Skin epidermis (tissue), 12 donors: ENCODE results near the gene ZNF808.
"Not testable (repeated sequence)": the region's sequence is repeated elsewhere in the genome, so short reads cannot be mapped to it uniquely, and the experiment has no call there.

ENCODE experiments used
- H3K27ac ChIP-seq, 21 experiments: fragments of 200-600 bp; sonication (generic) in 11 of 21; one replicate each; pipeline ENCODE4 v1.5.0; 2020; ENCODE audit warnings: mild to moderate bottlenecking in 3 of 21, inconsistent platforms in 2 of 21, moderate library complexity in 2 of 21
- H3K4me3 ChIP-seq, 7 experiments: fragments of 200-600 bp; sonication (generic) in 2 of 7; one replicate each; pipeline ENCODE4 v1.5.0; 2020; ENCODE audit warnings: inconsistent platforms in 2 of 7, mild to moderate bottlenecking in 2 of 7, moderate library complexity in 1 of 7

The ZNF808 gene

GRCh38 chr19:52585604-52586003 is 58.1 kb downstream of the ZNF808 start:
- Histone ChIP-seq H3K27ac (peak overlapping the region in 1 of 21 experiments; percentile 18), H3K4me3 (no peak overlapping the region)

- Histone ChIP-seq H3K27ac (no peak overlapping the region), H3K4me3 (no peak overlapping the region)
These were observed 63.3 kb downstream of the ZNF808 start for GRCh38 chr19:52590728-52591127.

- H3K27ac ChIP-seq: no peak overlapping the region
- no peak overlapping the region for H3K4me3 ChIP-seq
These were observed 64.8 kb downstream of the ZNF808 start for GRCh38 chr19:52592301-52592700.

- not testable (repeated sequence) for H3K27ac ChIP-seq, H3K4me3 ChIP-seq
These were observed 66.0 kb downstream of the ZNF808 start for GRCh38 chr19:52593441-52593840.

- Histone ChIP-seq H3K27ac (no peak overlapping the region), H3K4me3 (no peak overlapping the region)
These were observed 71.8 kb downstream of the ZNF808 start for GRCh38 chr19:52599241-52599640.

- Histone ChIP-seq H3K4me3 (peak overlapping the region; percentile 47 to 67 (median 64)), H3K27ac (peak overlapping the region in 19 of 21 experiments; percentile 49 to 85 (median 76))
These were observed 73.2 kb downstream of the ZNF808 start for GRCh38 chr19:52600639-52601024.

- Histone ChIP-seq H3K4me3 (peak overlapping the region; percentile 47 to 67 (median 64)), H3K27ac (peak overlapping the region; percentile 14 to 85 (median 76))
These were observed 73.8 kb downstream of the ZNF808 start for GRCh38 chr19:52601025-52601973.

- H3K4me3 ChIP-seq: peak overlapping the region; percentile 47 to 67 (median 64)
- peak overlapping the region in 13 of 21 experiments; percentile 23 to 82 (median 79) for H3K27ac ChIP-seq
These were observed 74.5 kb downstream of the ZNF808 start for GRCh38 chr19:52601974-52602366.

- Histone ChIP-seq H3K4me3 (no peak overlapping the region), H3K27ac (no peak overlapping the region)
These were observed 75.5 kb downstream of the ZNF808 start for GRCh38 chr19:52602941-52603340.

GRCh38 chr19:52603558-52604207 is 76.2 kb downstream of the ZNF808 start:
- H3K27ac ChIP-seq: no peak overlapping the region
- no peak overlapping the region for H3K4me3 ChIP-seq
